Mesenchymal stem cell (in vitro differentiated cells and primary cell): ENCODE data around the gene PHF2.

ENCODE experiments used
- DNase-seq: peaks from one replicate; pipeline ENCODE4 v3.0.0-alpha.2; 2013
- H2AFZ ChIP-seq: one replicate; pipeline ENCODE4 v1.6.1; 2013; ENCODE audit warnings: low read depth, mild to moderate bottlenecking, control low read depth, inconsistent platforms, low read length, moderate library complexity
- H2AK5ac ChIP-seq: 2 replicates; pipeline ENCODE4 v1.6.1; 2013; ENCODE audit warnings: low read length, moderate library complexity, mild to moderate bottlenecking, inconsistent platforms; ENCODE audit not compliant: severe bottlenecking
- H2BK120ac ChIP-seq: one replicate; pipeline ENCODE4 v1.6.1; 2013; ENCODE audit warnings: low read depth, mild to moderate bottlenecking, inconsistent platforms, low read length, moderate library complexity
- H2BK12ac ChIP-seq, 2 experiments: one replicate each; pipeline ENCODE4 v1.6.1; 2013; ENCODE audit warnings: inconsistent platforms in 2 of 2, low read length in 2 of 2, mild to moderate bottlenecking in 2 of 2, moderate library complexity in 2 of 2, control low read depth in 1 of 2
- H2BK15ac ChIP-seq: one replicate; pipeline ENCODE4 v1.6.1; 2013; ENCODE audit warnings: mild to moderate bottlenecking, low read depth, inconsistent platforms; ENCODE audit not compliant: poor library complexity, severe bottlenecking
- H2BK5ac ChIP-seq: 2 replicates; pipeline ENCODE4 v1.6.1; 2013; ENCODE audit warnings: low read depth, mild to moderate bottlenecking, low read length, control low read depth, inconsistent platforms; ENCODE audit not compliant: poor library complexity, severe bottlenecking
- H3K14ac ChIP-seq, 2 experiments: one replicate each; pipeline ENCODE4 v1.6.1; 2013; ENCODE audit warnings: inconsistent platforms in 2 of 2, low read length in 2 of 2, control low read depth in 1 of 2, mild to moderate bottlenecking in 1 of 2, moderate library complexity in 1 of 2
- H3K18ac ChIP-seq, 2 experiments: one replicate each; pipeline ENCODE4 v1.6.1; 2013; ENCODE audit warnings: inconsistent platforms in 2 of 2, low read length in 2 of 2, control low read depth in 1 of 2, low read depth in 1 of 2, mild to moderate bottlenecking in 1 of 2
- H3K23ac ChIP-seq, 2 experiments: one replicate each; pipeline ENCODE4 v1.6.1; 2013; ENCODE audit warnings: inconsistent platforms in 2 of 2, low read length in 2 of 2, mild to moderate bottlenecking in 2 of 2, moderate library complexity in 2 of 2, control low read depth in 1 of 2
- H3K27ac ChIP-seq: 2 replicates; pipeline ENCODE4 v1.5.1; 2013; ENCODE audit warnings: mild to moderate bottlenecking, moderate library complexity, low read length, control low read depth, inconsistent platforms; ENCODE audit not compliant: poor library complexity, severe bottlenecking
- H3K27me3 ChIP-seq, 2 experiments: 2 replicates each; pipeline versions ENCODE4 v1.6.1 to v1.7.0; 2013; ENCODE audit warnings: low read length in 2 of 2, mild to moderate bottlenecking in 2 of 2, moderate library complexity in 2 of 2, control low read depth in 1 of 2, inconsistent platforms in 1 of 2; ENCODE audit not compliant: control insufficient read depth in 1 of 2, insufficient read depth in 1 of 2
- H3K36me3 ChIP-seq, 2 experiments: 2 replicates each; pipeline versions ENCODE4 v1.6.1 to v1.7.0; 2013; ENCODE audit warnings: low read length in 2 of 2, control low read depth in 1 of 2, inconsistent platforms in 1 of 2, low read depth in 1 of 2, mild to moderate bottlenecking in 1 of 2; ENCODE audit not compliant: insufficient read depth in 2 of 2, control insufficient read depth in 1 of 2
- H3K4ac ChIP-seq, 2 experiments: one replicate each; pipeline ENCODE4 v1.6.1; 2013; ENCODE audit warnings: inconsistent platforms in 2 of 2, low read length in 2 of 2, mild to moderate bottlenecking in 2 of 2, moderate library complexity in 2 of 2, control low read depth in 1 of 2, low read depth in 1 of 2
- H3K4me1 ChIP-seq: 2 replicates; pipeline ENCODE4 v1.6.1; 2013; ENCODE audit warnings: low read depth, low read length, control low read depth; ENCODE audit not compliant: control insufficient read depth, insufficient read depth
- H3K4me2 ChIP-seq: 2 replicates; pipeline ENCODE4 v1.6.1; 2013; ENCODE audit warnings: low read length, mild to moderate bottlenecking, inconsistent platforms; ENCODE audit not compliant: poor library complexity, severe bottlenecking
- H3K4me3 ChIP-seq, 2 experiments: 2 replicates each; pipeline versions ENCODE4 v1.5.1 to v1.7.0; 2013; ENCODE audit warnings: low read length in 2 of 2, mild to moderate bottlenecking in 2 of 2, control low read depth in 1 of 2, low read depth in 1 of 2; ENCODE audit not compliant: insufficient read depth in 1 of 2
- H3K79me1 ChIP-seq: replicated peaks from 2 replicates; pipeline ENCODE4 v1.6.1; 2013; ENCODE audit warnings: mild to moderate bottlenecking, control low read depth, low read length, inconsistent platforms; ENCODE audit not compliant: poor library complexity, severe bottlenecking
- H3K9ac ChIP-seq: 2 replicates; pipeline ENCODE4 v1.7.0; 2013; ENCODE audit warnings: mild to moderate bottlenecking, low read length, moderate library complexity
- H3K9me3 ChIP-seq: 2 replicates; pipeline ENCODE4 v1.7.0; 2013; ENCODE audit warnings: mild to moderate bottlenecking, low read length; ENCODE audit not compliant: control insufficient read depth
- H4K8ac ChIP-seq: one replicate; pipeline ENCODE4 v1.6.1; 2013; ENCODE audit warnings: inconsistent platforms, mild to moderate bottlenecking, low read length, moderate library complexity
- H4K91ac ChIP-seq: one replicate; pipeline ENCODE4 v1.6.1; 2013; ENCODE audit warnings: mild to moderate bottlenecking, low read length, inconsistent platforms
- WGBS: methylation state at CpG from one replicate; pipeline ENCODE4 v1.1.7; 2013; ENCODE audit warnings: mixed read lengths; 5-methylcytosine and 5-hydroxymethylcytosine counted together

PHF2 gene

GRCh38 chr9:93614830-93615468 is 38.6 kb downstream of the PHF2 start:
- Histone ChIP-seq H3K27ac (no peak overlapping the region), H3K9me3 (peaks cover 9% of the 10 kb centered on the region), H3K36me3 (peaks cover 6 to 10% of the 10 kb centered on the region in 2 experiments), H3K23ac (no peak overlapping the region), H3K4ac (no peak overlapping the region), H3K4me3 (no peak overlapping the region), H3K79me1 (peaks cover 47% of the 10 kb centered on the region), H3K4me2 (no peak overlapping the region), H2AK5ac (no peak overlapping the region), H4K8ac (no peak overlapping the region), H2AFZ (no peak overlapping the region), H4K91ac (no peak overlapping the region), H2BK5ac (no peak overlapping the region), H3K4me1 (peaks cover 2% of the 10 kb centered on the region), H2BK12ac (no peak overlapping the region), H3K27me3 (no peaks in the 10 kb centered on the region), H3K9ac (no peak overlapping the region), H2BK120ac (no peak overlapping the region), H3K18ac (no peak overlapping the region), H2BK15ac (no peak overlapping the region), H3K14ac (no peak overlapping the region)
- 74% methylated on average over 4 of the region's 5 CpGs for WGBS
- DNase-seq: no peak

GRCh38 chr9:93616044-93616443 is 39.7 kb downstream of the PHF2 start:
- H3K36me3 ChIP-seq: peaks cover 6 to 10% of the 10 kb centered on the region in 2 experiments
- H3K9ac ChIP-seq: no peak overlapping the region
- DNase-seq: no peak
- H3K79me1 ChIP-seq: peaks cover 50% of the 10 kb centered on the region
- H2AFZ ChIP-seq: no peak overlapping the region
- no peak overlapping the region for H3K14ac ChIP-seq
- peaks cover 2% of the 10 kb centered on the region for H3K4me1 ChIP-seq
- H2BK120ac ChIP-seq: no peak overlapping the region
- H2BK12ac ChIP-seq: no peak overlapping the region
- H3K9me3 ChIP-seq: no peaks in the 10 kb centered on the region
- H3K27ac ChIP-seq: no peak overlapping the region
- H3K4me3 ChIP-seq: no peak overlapping the region
- no peak overlapping the region for H4K8ac ChIP-seq
- H2BK5ac ChIP-seq: no peak overlapping the region
- H3K18ac ChIP-seq: no peak overlapping the region
- no peak overlapping the region for H3K23ac ChIP-seq
- H2BK15ac ChIP-seq: no peak overlapping the region
- no peak overlapping the region for H3K4ac ChIP-seq
- H3K27me3 ChIP-seq: no peaks in the 10 kb centered on the region
- 98% methylated on average over 2 of the region's 2 CpGs for WGBS
- H3K4me2 ChIP-seq: no peak overlapping the region
- no peak overlapping the region for H4K91ac ChIP-seq
- no peak overlapping the region for H2AK5ac ChIP-seq

DNA sequence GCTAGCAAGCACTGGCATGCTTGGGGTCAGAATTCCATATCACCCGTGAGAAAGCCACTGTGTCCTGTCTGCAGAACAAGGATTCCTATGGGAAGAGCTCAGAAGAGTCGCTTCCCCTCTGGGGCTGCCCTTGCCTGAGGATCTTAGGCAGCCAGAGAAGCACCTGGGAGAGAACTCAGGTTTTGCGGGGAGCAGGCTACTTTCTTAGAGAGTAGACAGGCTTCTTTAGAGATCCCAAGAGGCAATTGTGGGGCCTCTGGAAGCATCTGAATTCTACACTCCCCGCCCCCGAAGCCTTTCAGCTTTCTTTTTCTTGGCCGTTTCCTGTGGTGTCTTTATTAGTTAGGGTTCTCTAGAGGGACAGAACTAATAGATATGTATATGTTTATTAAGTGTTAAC is 40.9 kb downstream of the PHF2 start:
- Histone ChIP-seq H3K14ac (no peak overlapping the region), H3K27me3 (no peaks in the 10 kb centered on the region), H2BK5ac (no peak overlapping the region), H3K4me2 (no peak overlapping the region), H2BK15ac (no peak overlapping the region), H4K8ac (no peak overlapping the region), H2BK120ac (no peak overlapping the region), H3K36me3 (peaks cover 6 to 10% of the 10 kb centered on the region in 2 experiments), H2AFZ (no peak overlapping the region), H3K23ac (peak overlapping the region in 1 of 2 experiments; percentile 94), H3K27ac (no peak overlapping the region), H3K18ac (peak overlapping the region in 1 of 2 experiments; percentile 2), H3K9me3 (no peaks in the 10 kb centered on the region), H3K4me1 (peaks cover 2% of the 10 kb centered on the region), H3K79me1 (peaks cover 61% of the 10 kb centered on the region), H4K91ac (no peak overlapping the region), H2AK5ac (no peak overlapping the region), H3K4me3 (no peak overlapping the region), H3K4ac (no peak overlapping the region), H2BK12ac (no peak overlapping the region), H3K9ac (no peak overlapping the region)
- no peak for DNase-seq
- WGBS: 61% methylated on average over 4 of the region's 6 CpGs

DNA sequence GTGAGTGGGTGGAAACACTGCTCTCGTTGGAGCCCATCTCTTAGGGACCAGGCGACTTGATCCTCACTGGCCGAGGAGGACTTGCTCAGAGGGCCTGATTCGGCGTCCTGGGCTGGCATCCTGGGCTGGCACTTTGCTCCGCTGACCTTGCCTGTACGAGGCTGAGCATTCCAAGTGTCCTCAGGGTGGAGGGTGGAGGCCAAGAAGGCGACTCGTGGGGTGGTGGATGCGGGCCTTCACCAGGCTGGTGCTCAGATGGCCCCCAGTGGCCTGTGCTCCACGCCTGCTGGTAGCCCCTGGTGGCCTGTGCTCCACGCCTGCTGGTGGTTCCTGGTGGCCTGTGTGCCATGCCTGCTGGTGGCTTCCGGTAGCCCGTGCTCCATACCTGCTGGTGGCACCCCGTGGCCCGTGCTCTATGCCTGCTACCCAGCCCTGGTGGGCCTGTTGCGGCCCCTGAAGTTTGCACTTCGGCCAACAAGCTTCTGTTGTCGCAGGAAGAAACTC is 42.9 kb downstream of the PHF2 start:
- Histone ChIP-seq H4K8ac (no peak overlapping the region), H3K9ac (no peak overlapping the region), H3K79me1 (peaks cover 60% of the 10 kb centered on the region), H3K4ac (peak overlapping the region in 1 of 2 experiments; percentile 31), H2BK12ac (no peak overlapping the region), H2BK5ac (no peak overlapping the region), H3K4me2 (no peak overlapping the region), H3K27ac (no peak overlapping the region), H3K9me3 (no peaks in the 10 kb centered on the region), H3K4me3 (peak overlapping the region in 1 of 2 experiments; percentile 15), H2AK5ac (no peak overlapping the region), H3K27me3 (no peaks in the 10 kb centered on the region), H2BK120ac (no peak overlapping the region), H3K36me3 (peaks cover 6 to 10% of the 10 kb centered on the region in 2 experiments), H2AFZ (no peak overlapping the region), H4K91ac (peak overlapping the region; percentile 70), H3K23ac (peak overlapping the region in 1 of 2 experiments; percentile 15), H3K4me1 (peaks cover 5% of the 10 kb centered on the region), H2BK15ac (no peak overlapping the region), H3K14ac (peak overlapping the region in 1 of 2 experiments; percentile 6), H3K18ac (no peak overlapping the region)
- no peak for DNase-seq
- 98% methylated on average over 19 of the region's 19 CpGs for WGBS
